Common myeloid progenitor, CD34-positive (primary cell): ENCODE measurements around the gene KLHL10.
"Not testable (repeated sequence)": the region's sequence is repeated elsewhere in the genome, so short reads cannot be mapped to it uniquely, and the experiment has no call there.

ENCODE experiments used
- CTCF ChIA-PET: fragments of 350-600 bp; sonication (Branson Sonifier 250); formaldehyde crosslinking; loops from one replicate; lab custom pipeline; 2021; ENCODE audit warnings: antibody characterized with exemption; lab: Charles Lee
- POLR2A ChIA-PET: fragments of 350-600 bp; sonication (Branson Sonifier 250); formaldehyde crosslinking; loops from one replicate; lab custom pipeline; 2021; ENCODE audit warnings: antibody characterized with exemption; lab: Charles Lee
- DNase-seq, 3 donors: peaks; one replicate each; pipeline versions ENCODE4 v3.0.0 to v3.0.0-alpha.2; 2013
- H3K27ac ChIP-seq, 2 experiments: 1 replicate in 1 of 2; 2 replicates in 1 of 2; pipeline ENCODE4 v1.7.0; 2013; ENCODE audit warnings: inconsistent platforms in 2 of 2, low read length in 2 of 2, mild to moderate bottlenecking in 2 of 2, low read depth in 1 of 2, moderate library complexity in 1 of 2; ENCODE audit not compliant: severe bottlenecking in 2 of 2, insufficient read depth in 1 of 2, poor library complexity in 1 of 2
- H3K27me3 ChIP-seq, 5 experiments: replicated peaks in 2 of 5; 1 replicate in 3 of 5; 2 replicates in 2 of 5; pipeline versions ENCODE4 v1.6.1 to v1.7.0; 2013; ENCODE audit warnings: low read length in 4 of 5, mild to moderate bottlenecking in 2 of 5, moderate library complexity in 2 of 5, inconsistent platforms in 1 of 5; ENCODE audit not compliant: insufficient read depth in 5 of 5, control insufficient read depth in 4 of 5
- H3K36me3 ChIP-seq, 4 experiments: 1 replicate in 2 of 4; 2 replicates in 2 of 4; pipeline versions ENCODE4 v1.6.1 to v1.7.0; 2013; ENCODE audit warnings: low read length in 3 of 4, control low read depth in 1 of 4, mild to moderate bottlenecking in 1 of 4; ENCODE audit not compliant: control insufficient read depth in 4 of 4, insufficient read depth in 4 of 4
- H3K4me1 ChIP-seq, 4 experiments: 1 replicate in 3 of 4; 2 replicates in 1 of 4; pipeline versions ENCODE4 v1.6.1 to v1.7.1; 2013; ENCODE audit warnings: low read length in 3 of 4, mild to moderate bottlenecking in 3 of 4, control low read depth in 1 of 4, inconsistent platforms in 1 of 4, moderate library complexity in 1 of 4; ENCODE audit not compliant: control insufficient read depth in 4 of 4, insufficient read depth in 4 of 4; ENCODE audit errors: control extremely low read depth in 1 of 4
- H3K4me3 ChIP-seq, 7 experiments: 1 replicate in 4 of 7; 2 replicates in 3 of 7; pipeline versions ENCODE4 v1.5.1 to v1.7.0; 2013; ENCODE audit warnings: mild to moderate bottlenecking in 7 of 7, low read length in 6 of 7, moderate library complexity in 6 of 7, inconsistent platforms in 2 of 7, low read depth in 2 of 7, control low read depth in 1 of 7; ENCODE audit not compliant: insufficient read depth in 4 of 7, control insufficient read depth in 1 of 7; ENCODE audit errors: extremely low read depth in 1 of 7
- H3K9me3 ChIP-seq, 5 experiments: 1 replicate in 4 of 5; 2 replicates in 1 of 5; pipeline versions ENCODE4 v1.6.1 to v1.7.1; 2013; ENCODE audit warnings: low read length in 4 of 5, mild to moderate bottlenecking in 2 of 5, inconsistent platforms in 1 of 5, low read depth in 1 of 5, moderate library complexity in 1 of 5; ENCODE audit not compliant: control insufficient read depth in 4 of 5, insufficient read depth in 2 of 5; ENCODE audit errors: control extremely low read depth in 1 of 5
- WGBS: methylation state at CpG from one replicate; pipeline ENCODE4 v1.1.5; 2013; ENCODE audit not compliant: insufficient coverage; 5-methylcytosine and 5-hydroxymethylcytosine counted together

The KLHL10 gene

DNA sequence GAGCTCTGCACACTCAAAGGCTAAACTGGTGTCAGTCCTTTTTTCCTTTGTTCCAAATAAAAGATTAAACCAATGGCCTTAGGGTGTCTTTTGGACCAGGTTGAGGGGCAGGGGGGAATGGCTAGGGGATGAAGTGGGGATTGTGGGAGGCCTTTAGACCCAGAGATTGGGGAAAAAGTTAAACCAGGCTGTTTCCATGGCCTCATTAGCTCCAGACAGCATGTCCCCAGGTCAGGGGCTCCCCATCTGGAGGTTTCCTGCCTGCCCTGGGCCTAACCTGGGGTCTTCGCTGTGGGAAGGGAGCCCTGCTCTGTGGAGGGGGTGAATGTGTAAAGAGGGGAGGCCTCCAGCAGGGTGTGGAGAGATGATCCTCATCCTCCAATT is 14.5 kb upstream of the KLHL10 start:
- CTCF ChIA-PET, result no interaction called here
- DNase-seq, result no peak
- no peak overlapping the region for H3K27ac ChIP-seq
- WGBS, result no CpG with 5 or more reads among the region's 1 CpG
- H3K4me1 ChIP-seq, result no peaks in the 10 kb centered on the region
- H3K9me3 ChIP-seq, result no peaks in the 10 kb centered on the region
- no peaks in the 10 kb centered on the region for H3K27me3 ChIP-seq
- no peak overlapping the region for H3K4me3 ChIP-seq
- H3K36me3 ChIP-seq, result peaks cover 2 to 22% (median 16%) of the 10 kb centered on the region in 4 experiments
- POLR2A ChIA-PET, result no interaction called here

DNA sequence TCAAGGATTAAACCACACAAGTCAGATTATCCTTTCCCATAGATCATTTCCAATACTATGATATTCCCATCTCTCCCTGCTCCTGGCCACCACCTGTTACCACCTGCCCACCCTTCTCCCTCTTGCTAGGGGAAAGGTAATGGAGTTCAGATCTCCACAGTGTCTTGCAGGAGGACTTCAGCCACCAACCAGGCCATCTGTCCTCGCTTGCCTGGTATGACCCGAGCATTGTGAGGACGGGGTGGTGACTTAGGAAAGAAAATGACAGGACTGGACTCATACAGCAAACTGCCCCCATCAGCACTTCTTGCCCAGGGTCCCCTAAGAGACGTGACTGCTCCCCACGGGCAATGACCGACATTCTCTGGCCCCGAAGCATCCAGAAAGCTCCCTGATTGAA is 14.0 kb upstream of the KLHL10 start:
- no peak for DNase-seq
- WGBS, result 100% methylated on average over 7 of the region's 7 CpGs
- POLR2A ChIA-PET, result no interaction called here
- no peaks in the 10 kb centered on the region for H3K4me1 ChIP-seq
- peaks cover 2 to 24% (median 18%) of the 10 kb centered on the region in 4 experiments for H3K36me3 ChIP-seq
- H3K9me3 ChIP-seq, result no peaks in the 10 kb centered on the region
- H3K27ac ChIP-seq, result no peak overlapping the region
- CTCF ChIA-PET, result no interaction called here
- no peaks in the 10 kb centered on the region for H3K27me3 ChIP-seq
- no peak overlapping the region for H3K4me3 ChIP-seq

GRCh38 chr17:41824086-41824485 is 13.5 kb upstream of the KLHL10 start:
- Histone ChIP-seq H3K27me3 (no peaks in the 10 kb centered on the region), H3K9me3 (no peaks in the 10 kb centered on the region), H3K36me3 (peaks cover 2 to 28% (median 20%) of the 10 kb centered on the region in 4 experiments), H3K27ac (no peak overlapping the region), H3K4me3 (no peak overlapping the region), H3K4me1 (no peaks in the 10 kb centered on the region)
- POLR2A ChIA-PET, result no interaction called here
- CTCF ChIA-PET, result no interaction called here
- 93% methylated on average over 6 of the region's 7 CpGs for WGBS
- DNase-seq, result no peak

DNA sequence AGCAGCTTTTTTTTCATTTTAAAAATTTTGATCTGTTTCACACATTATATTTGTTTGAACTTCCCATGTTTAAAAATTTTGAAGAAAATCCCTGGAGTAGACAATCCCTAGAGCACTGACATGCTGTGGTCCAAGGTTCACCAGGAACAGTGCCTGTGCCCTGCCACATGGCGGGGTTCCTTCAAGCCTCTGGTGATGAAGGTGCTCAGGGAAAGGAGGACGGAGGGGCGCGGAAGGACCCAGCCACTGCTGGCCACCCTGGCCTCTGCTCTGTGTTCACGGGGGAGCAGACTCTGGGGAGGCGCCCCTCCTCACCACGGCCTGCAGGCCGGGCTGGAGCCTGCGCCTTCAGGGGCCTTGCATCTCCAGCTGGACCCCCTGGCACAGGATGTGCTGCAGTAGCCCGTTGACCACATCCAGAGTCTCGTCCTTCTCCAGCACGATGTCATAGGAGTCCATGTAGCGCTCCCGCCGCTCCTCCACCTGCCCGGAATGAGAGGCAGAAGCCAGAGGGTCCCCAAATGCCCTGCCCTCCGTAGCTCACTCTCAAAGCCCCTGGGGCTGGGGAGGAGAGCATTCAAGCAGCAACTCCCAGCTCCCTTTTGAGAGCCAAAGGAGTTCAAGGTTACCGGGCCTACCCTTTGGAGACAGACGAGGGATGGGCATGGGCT is 12.3 kb upstream of the KLHL10 start:
- Histone ChIP-seq H3K27me3 (no peaks in the 10 kb centered on the region), H3K4me3 (no peak overlapping the region), H3K27ac (no peak overlapping the region), H3K36me3 (peaks cover 4 to 35% (median 25%) of the 10 kb centered on the region in 4 experiments), H3K9me3 (no peaks in the 10 kb centered on the region), H3K4me1 (no peaks in the 10 kb centered on the region)
- ChIA-PET CTCF (no interaction called here), POLR2A (no interaction called here)
- no peak for DNase-seq
- 97% methylated on average over 17 of the region's 19 CpGs for WGBS

- H3K27me3 ChIP-seq, H3K4me3 ChIP-seq, H3K4me1 ChIP-seq, H3K27ac ChIP-seq, POLR2A ChIA-PET, DNase-seq, H3K9me3 ChIP-seq: not testable (repeated sequence)
- CTCF ChIA-PET, result interaction anchor here (1.1 to 1.6 kb wide), 5 partner anchors 9 to 20 kb away, joined by 3 to 8 read pairs (median 3); partner anchors contain the start of gene P3H4
- peaks cover 6 to 46% (median 35%) of the 10 kb centered on the region in 4 experiments for H3K36me3 ChIP-seq
- 86% methylated on average over 7 of the region's 10 CpGs for WGBS
Observed at GRCh38 chr17:41829961-41830360, 7.7 kb upstream of the KLHL10 start.

DNA sequence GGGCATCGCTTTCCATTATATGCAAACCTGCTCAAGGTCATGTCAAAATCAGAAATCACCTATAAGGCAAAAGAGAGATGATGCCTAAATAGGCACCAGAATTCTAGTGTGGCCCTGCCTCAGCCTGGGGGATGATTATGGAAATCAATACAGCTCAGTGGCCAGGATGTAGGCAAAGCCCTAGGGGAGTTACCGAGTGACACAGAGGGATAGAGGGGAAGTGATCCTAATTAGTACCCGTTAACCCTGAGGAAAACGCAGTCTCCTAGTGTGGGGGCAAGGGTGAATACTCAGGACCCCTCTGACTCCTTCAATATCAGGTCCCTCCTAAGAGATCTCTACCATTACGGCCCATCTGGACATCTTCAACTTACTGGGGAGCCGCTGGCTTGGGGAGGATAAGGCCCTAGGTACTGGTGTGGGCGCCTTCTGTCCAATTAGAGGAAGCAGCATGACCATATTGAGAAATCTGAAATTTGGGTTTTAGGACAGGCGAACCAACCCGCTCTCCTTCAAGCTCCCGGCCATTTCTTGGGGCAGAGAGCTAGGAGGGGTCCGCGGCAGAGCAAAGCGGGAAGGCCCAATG is 2.3 kb upstream of the KLHL10 start:
- ChIA-PET CTCF (interaction anchor here (0.6 kb wide), 1 partner anchor 46 kb away, joined by 3 read pairs; no protein-coding TSS in a partner anchor), POLR2A (no interaction called here)
- H3K27ac ChIP-seq, result no peak overlapping the region
- no peaks in the 10 kb centered on the region for H3K9me3 ChIP-seq
- peak in 2 of 3 donors; percentile 13 to 14 for DNase-seq
- peaks cover 0 to 15% (median 10%) of the 10 kb centered on the region in 4 experiments for H3K4me1 ChIP-seq
- H3K27me3 ChIP-seq, result no peaks in the 10 kb centered on the region
- H3K36me3 ChIP-seq, result peaks cover 2 to 17% (median 13%) of the 10 kb centered on the region in 4 experiments
- H3K4me3 ChIP-seq, result peak overlapping the region; percentile 63 to 85 (median 79)
- WGBS, result 16% methylated on average over 8 of the region's 13 CpGs
